Stimulated activated CD4-positive, alpha-beta T cell treated with anti-CD3 and anti-CD28 coated beads, TNF-alpha, amount 100 ng/mL, for 4 hours (primary cell): ENCODE data around the gene URAD.

Experiments used
- DNase-seq, 3 experiments: peaks; one replicate each; pipeline ENCODE4 v3.0.0-alpha.2; 2020; ENCODE audit warnings: low read depth in 3 of 3

Gene URAD

GRCh38 chr13:27956576-27957300 is 31.8 kb downstream of the URAD start:
- no peak for DNase-seq

- no peak for DNase-seq
Measured at GRCh38 chr13:27955014-27955591, 33.4 kb downstream of the URAD start.

- DNase-seq: no peak
Measured at GRCh38 chr13:27954406-27954851, 34.1 kb downstream of the URAD start.

DNA sequence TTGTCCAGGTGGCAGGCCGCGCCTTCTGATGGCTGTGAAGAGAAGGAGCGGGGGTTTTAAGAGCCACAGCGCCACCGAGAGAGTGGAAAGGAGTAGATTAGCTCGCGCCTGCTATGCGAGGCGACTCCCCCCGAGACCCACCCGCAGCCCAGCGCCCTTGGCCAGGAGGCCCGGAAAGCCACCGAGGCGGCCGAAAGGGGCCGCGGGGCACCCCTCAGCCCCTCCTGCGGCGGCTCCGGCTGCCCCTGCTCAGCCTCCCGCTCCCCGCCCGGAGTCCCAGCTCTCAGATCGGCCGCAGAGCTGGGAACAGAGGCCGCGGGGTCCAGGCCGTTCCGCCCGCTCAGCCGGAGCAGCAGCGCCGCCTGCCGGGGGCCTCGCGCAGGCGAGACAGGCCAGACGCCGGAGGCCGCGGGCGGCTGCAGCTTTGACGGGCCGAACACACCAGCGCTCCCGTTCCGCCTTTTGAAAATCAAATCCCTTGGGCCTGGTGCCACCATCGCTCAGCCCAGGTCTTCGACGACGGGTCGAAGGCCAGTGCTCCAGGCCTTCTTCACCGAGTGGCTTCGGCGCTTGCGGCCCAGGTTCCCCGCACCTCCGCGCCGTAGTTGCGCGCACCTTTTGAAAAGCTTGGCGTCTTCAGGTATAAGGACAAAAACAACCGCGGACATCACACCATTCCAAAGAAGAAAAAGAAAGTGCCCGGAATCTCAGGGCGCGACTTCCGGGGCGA is 34.7 kb downstream of the URAD start:
- peak; percentile 17 to 55 (median 38) for DNase-seq

DNA sequence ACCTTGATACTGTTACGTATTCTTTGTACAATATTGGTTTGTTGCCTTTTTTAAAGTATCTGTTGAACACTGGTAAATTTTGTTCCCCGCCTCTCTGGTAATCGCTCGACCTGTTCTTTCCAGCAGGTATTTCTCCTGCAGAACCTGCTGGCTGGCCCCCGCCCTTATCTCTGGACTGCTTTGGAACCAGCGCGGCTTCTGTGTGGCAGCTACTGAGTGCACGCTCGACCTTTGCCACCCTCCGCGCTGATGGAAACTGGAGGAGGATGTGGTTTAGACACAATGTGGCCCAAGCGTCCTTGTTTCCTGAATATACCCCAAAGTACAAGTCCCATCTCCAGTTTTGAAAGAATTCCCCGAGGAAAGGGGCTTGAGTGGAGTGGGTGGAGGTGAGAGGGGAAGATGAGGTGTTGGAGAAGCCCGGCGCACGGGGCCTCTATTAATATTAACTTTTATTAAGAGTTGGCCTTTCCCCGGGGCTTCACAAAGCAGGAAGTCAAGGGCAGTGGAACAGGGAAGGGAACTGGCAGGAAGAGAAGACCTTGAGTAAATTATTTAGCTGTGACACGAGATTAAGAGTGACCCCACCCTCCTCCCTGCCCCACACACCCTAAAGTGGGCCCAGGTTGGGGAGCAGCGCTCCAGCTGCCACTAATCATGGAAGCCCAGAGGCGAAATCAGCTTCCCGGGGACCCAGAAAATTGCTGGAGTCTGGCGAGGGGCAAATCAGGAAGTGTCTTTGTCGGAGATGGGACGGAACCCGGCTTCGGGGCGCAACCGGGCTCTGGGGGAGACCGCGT is 35.4 kb downstream of the URAD start:
- DNase-seq: no peak

DNA sequence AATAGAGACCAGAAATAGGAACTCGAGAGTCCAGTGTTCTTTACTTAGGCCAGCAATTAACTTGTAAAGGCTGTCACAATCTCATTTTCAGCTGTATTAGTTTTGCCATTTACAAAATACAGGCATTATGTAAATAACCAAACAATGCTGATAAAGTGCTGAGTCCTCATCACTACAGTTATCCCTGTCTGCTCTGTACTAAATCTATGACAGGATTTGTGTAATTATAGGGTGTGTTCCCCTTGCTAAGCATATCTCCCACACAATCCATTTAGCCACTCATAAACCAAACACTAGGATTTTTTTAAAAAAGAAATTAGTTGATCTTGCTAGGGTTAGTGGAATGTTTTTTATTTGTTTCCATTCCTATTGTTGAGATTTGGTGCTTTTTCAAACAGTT is 45.5 kb downstream of the URAD start:
- DNase-seq: no peak

DNA sequence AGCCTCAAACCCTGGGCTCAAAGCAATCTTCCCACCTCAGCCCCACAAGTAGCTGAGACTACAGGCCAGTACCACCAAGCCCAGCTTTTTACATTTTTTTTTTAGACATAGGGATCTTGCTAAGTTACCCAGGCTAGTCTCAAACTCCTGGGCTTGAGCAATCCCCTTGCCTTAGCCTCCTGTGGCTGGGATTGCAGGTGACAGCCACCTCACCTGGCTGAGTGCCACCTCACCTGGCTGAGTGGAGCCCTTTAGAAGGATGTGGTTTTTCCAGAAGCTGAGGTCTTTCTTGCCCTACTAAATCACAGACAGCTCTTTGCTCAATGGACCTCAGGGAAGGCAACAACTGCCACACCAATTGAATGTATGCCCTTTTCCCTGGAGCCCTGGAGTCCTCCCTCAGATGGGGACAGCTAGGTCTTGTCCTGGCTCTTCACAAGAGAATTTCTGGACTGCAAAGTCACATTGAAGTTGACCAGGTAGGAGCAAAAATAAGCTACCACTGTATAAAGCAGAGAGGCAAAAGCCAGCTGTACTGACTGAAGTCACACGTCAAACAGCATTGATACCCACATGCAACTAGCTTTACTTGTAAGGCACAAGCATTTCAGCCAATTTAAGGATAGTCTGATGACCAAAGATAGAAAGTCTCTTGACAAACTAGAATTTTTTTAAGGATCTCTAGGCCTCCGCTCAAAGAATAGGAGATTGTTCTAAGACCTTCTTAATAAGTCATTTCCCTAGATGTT is 54.7 kb downstream of the URAD start:
- no peak for DNase-seq

- no peak for DNase-seq
Measured at GRCh38 chr13:27933118-27933517, 55.4 kb downstream of the URAD start.

DNA sequence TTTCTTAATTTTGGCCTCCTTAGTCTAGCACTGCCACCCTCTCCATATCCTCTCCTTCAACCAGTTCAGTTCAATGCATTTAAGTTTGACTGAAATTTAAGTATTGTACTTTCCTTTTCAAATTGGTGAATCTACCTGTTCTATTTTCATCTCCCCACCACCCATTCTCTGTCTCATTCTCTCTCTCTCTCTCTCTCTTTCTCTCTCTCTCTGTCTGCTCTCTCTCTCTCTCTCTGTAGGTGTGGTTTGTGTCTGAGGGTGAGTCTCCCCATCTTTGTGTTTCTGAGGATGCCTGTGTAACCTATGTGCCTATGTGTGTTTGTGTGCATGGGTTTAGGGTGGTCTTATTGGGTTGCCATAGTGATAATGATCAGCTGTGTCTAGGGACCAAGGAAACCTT is 58.6 kb downstream of the URAD start:
- no peak for DNase-seq

DNA sequence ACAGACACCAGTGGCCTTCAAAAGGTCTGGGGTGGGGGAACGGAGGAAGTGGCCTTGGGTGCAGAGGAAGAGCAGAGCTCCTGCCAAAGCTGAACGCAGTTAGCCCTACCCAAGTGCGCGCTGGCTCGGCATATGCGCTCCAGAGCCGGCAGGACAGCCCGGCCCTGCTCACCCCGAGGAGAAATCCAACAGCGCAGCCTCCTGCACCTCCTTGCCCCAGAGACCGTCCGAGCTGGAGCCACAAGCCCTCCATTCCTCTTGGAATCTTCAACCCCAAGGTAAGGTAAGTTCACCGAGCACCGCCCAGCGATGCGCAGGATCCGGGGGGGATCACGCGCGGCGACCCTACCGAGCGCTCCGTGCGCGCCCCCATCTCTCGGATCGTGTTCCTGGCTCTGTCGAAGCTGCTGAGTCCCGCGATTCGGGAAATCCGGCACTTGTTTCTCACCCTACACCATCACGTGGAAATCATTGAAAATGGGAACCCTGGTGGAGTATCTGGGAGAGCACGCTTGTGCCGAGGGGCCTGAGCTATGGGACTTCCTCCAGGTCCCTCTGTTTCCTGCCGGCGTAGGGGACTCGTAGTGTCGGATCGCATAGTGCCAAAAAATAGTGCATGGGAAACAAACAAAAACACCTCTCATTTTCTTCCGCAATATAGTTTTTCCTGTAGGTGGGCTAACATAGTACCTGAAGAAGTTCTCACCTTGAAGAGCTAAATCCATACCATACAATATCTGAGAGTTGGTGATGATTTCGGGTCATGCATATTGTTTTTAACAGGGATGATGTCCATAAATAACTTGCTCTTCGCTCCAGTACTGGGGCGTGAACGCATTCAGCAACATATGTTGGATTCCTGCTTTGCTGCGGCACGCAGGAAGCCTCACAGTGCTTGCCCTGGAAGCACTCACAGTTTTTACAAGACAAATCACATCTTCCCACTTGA is 59.4 kb downstream of the URAD start:
- DNase-seq: no peak

DNA sequence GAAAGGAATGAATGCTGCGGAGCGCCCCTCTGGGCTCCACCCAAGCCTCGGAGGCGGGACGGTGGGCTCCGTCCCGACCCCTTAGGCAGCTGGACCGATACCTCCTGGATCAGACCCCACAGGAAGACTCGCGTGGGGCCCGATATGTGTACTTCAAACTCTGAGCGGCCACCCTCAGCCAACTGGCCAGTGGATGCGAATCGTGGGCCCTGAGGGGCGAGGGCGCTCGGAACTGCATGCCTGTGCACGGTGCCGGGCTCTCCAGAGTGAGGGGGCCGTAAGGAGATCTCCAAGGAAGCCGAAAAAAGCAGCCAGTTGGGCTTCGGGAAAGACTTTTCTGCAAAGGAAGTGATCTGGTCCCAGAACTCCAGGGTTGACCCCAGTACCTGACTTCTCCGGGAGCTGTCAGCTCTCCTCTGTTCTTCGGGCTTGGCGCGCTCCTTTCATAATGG is 60.1 kb downstream of the URAD start:
- no peak for DNase-seq
